ENCODE data around the gene SERPINC1. TPM values are rescaled to one million over a fixed set of nuclear protein-coding genes. Genes with fewer than 3 reads are reported as not detected.

Gene SERPINC1
- total and polyA plus RNA-seq, 9 of the 15 experiments (the other 6 are each of a cell fraction or from before 2014, with no cell fraction given): 0.07 to 1.2 (median 0.50) TPM

GRCh38 chr1:173867753-173868265 lies 49.3 kb downstream of the SERPINC1 start, which contains the start of gene GAS5 (continued):
- no peak for TF ChIP-seq BRF1 (IDR thresholded peaks at IDR 0.05; ENCODE audit: borderline replicate concordance, extremely low read depth, insufficient read length)
- TF ChIP-seq MLLT1 (IDR thresholded peaks at IDR 0.05): peak; percentile 85 to 93
- TF ChIP-seq HNRNPLL (IDR thresholded peaks at IDR 0.05; ENCODE audit: low read depth, low read length, poor library complexity, severe bottlenecking): peak; percentile 49
- TF ChIP-seq RFX7 (CRISPR knock-in tag; IDR thresholded peaks at IDR 0.05): 0 out of 2 replicates have a peak, but pooled peaks have one; percentile 5
- no peak for TF ChIP-seq SMARCB1 (IDR thresholded peaks at IDR 0.05; ENCODE audit: insufficient read length, low read depth)
- TF ChIP-seq ZNF830 (CRISPR knock-in tag; IDR thresholded peaks at IDR 0.05): peak; percentile 98
- TF ChIP-seq SMAD3 (CRISPR knock-in tag; conservative IDR thresholded peaks at IDR 0.05): peak; percentile 59
- no peak for TF ChIP-seq GATA2 (CRISPR knock-in tag; IDR thresholded peaks at IDR 0.05)
- 0 out of 2 replicates have a peak, but pooled peaks have one; percentile 38 for TF ChIP-seq ZNF3 (CRISPR knock-in tag; IDR thresholded peaks at IDR 0.05)
- TF ChIP-seq ZNF766 (CRISPR knock-in tag; conservative IDR thresholded peaks at IDR 0.05): peak; percentile 67; the same call in 1 of the 2 replicates
- TF ChIP-seq ELK1 (CRISPR knock-in tag; IDR thresholded peaks at IDR 0.05): no peak
- TF ChIP-seq CBX2 (IDR thresholded peaks at IDR 0.05; ENCODE audit: insufficient read depth, low read length, poor library complexity, severe bottlenecking): no peak
- no peak for TF ChIP-seq GATAD2A (IDR thresholded peaks at IDR 0.05)
- TF ChIP-seq TAL1 (IDR thresholded peaks at IDR 0.05): no peak; the same call in 1 of the 2 replicates
- peak; percentile 1; the same call in 1 of the 2 replicates for TF ChIP-seq TRIM25 (IDR thresholded peaks at IDR 0.05; ENCODE audit: borderline replicate concordance)
- TF ChIP-seq TEAD2 (tag; IDR thresholded peaks at IDR 0.05): no peak; the same call in 1 of the 2 replicates
- TF ChIP-seq THAP12 (CRISPR knock-in tag; IDR thresholded peaks at IDR 0.05): peak; percentile 95
- TF ChIP-seq SETDB1 (IDR thresholded peaks at IDR 0.05; ENCODE audit: low read length): no peak
- TF ChIP-seq MTA3 (IDR thresholded peaks at IDR 0.05; ENCODE audit: borderline replicate concordance): peak; percentile 98
- TF ChIP-seq ZNF740 (CRISPR knock-in tag; IDR thresholded peaks at IDR 0.05): no peak; the same call in 1 of the 2 replicates
- TF ChIP-seq ZNF740 (tag; IDR thresholded peaks at IDR 0.05): no peak
- TF ChIP-seq EZH2 (IDR thresholded peaks at IDR 0.05; ENCODE audit: borderline replicate concordance, low read depth, low read length): no peak

All from K562 (cell line).